Stromal cell of bone marrow (primary cell): ENCODE data around the gene NOX3.

Experiments
- DNase-seq: peaks from one replicate; pipeline ENCODE4 v3.0.0-alpha.2; 2012; ENCODE audit warnings: low read depth

The NOX3 gene

GRCh38 chr6:155399745-155400653 is 55.6 kb downstream of the NOX3 start:
- no peak for DNase-seq

- DNase-seq: no peak
Measured at GRCh38 chr6:155399062-155399744, 56.4 kb downstream of the NOX3 start.

DNA sequence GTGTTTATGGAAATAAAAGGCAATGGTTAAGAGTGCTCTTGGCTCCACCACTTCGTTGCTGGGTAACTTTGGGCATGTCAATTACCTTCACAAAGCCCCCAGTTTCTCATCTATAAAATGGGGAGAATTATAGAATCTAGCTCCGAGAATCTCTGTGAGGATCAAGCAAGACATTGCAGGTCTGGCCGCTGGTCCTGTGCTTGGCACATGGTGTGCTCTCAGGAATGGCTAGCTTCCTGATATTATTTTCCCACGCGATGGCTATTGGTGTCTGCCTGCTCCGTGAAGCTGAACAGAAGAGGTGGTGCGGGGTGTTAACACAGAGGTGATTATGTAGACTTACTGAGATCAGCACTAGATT is 57.0 kb downstream of the NOX3 start:
- no peak for DNase-seq

GRCh38 chr6:155398221-155398620 is 57.4 kb downstream of the NOX3 start:
- no peak for DNase-seq

- DNase-seq: no peak
Measured at GRCh38 chr6:155397172-155397705, 58.4 kb downstream of the NOX3 start.

DNA sequence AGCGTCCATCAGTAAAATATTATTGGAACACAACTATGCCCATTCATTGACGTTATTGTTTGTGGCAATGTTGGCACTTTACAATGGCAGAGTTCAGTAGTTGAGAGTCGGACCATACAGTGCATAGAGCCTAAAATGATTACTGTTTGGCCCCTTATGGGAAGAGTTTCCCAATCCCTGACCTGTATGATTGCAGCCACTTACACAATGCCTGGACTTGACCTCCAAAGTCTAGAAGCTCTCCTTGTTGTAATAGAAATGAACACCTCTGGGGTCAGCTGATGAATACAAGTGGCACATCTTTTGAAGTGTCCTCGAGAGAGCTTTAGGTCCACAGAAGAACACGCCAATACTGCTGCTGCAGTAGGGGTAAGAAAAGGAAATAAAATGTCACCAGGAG is 59.0 kb downstream of the NOX3 start:
- no peak for DNase-seq

GRCh38 chr6:155395339-155395738 is 60.3 kb downstream of the NOX3 start:
- DNase-seq: no peak

DNA sequence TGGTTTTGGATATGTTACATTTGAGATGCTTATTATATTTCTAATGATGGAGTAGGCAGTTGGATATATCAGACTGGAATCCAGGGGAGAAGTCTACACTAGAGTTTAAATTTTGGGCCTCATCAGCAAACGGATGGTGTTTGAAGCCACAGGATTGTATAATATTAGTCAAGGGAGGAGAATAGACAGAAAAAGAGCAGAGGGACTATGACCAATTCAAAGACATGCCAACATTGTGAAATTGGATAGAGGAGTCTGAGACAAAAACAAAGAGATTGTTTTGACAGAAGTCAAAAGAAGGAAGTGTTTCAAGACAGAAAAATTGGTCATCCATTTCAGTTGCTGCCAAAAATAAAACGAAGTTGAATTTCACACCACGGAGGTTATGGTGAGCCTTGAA is 66.5 kb downstream of the NOX3 start:
- peak; percentile 78 for DNase-seq

DNA sequence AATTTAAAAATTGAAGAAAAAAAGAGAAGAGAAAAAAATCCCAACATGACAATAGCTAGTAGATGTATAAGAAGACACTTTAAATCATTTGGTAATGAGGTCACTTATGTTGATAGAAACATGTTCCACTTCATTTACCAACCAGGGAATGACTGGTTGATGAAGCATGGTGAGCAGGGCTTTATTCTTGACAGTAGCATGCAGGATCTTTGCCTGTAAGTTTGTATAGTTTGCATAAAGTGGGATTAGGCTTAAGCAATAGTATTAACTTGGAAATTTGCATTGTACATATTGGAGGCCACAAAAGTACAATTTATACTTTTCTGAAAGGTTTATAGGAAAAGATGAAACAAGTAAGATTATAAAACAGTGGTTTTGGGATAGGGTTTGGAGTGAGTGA is 67.0 kb downstream of the NOX3 start:
- DNase-seq: no peak

GRCh38 chr6:155387481-155387880 is 68.2 kb downstream of the NOX3 start:
- peak; percentile 52 for DNase-seq

DNA sequence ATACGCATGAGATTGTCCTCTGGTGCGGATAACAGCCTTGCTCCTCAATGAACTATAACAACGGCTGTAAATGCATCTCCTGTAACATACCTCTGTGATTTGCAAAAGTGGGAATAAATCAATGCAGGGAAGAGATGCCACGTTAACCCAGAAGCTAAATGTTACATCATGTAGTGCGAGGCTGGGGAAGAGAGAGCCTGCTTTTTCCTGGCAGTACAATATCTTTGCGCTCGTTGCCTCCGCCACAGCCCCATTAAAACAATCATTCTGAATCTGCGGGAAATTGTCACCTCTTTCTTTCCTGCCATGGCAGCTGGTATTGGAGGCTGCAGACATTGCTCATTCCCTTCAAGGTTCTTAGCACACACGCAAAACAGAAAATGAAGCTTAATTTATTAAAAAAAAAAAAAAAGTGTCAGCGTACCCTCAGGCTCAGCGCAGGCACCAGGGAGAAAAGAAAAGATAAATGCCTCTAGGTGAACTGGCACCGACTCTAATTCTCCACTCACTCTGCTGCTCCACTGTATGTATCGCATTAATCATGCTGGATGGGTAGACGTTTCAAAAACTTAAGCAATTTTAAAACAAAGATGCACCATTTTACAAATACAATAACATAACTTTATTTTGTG is 71.2 kb downstream of the NOX3 start:
- no peak for DNase-seq

DNA sequence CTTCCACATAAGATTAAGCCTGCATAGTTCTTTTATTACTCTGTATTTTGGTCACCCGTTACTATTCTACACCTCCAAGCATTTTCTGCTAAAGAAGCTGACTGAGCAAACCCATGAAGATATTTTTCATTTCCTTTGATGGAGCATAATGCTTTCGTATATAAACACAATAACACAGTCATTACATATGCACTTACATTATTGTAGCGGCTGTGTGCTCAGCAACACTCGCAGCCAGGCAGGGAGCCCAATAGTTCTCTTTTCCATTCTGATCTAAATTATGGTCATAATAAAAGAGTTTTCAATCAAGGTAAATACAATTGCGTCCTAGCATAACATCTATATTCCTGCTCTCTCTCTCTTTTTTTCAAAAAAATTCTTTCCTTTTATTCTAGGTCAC is 71.7 kb downstream of the NOX3 start:
- no peak for DNase-seq

- DNase-seq: no peak
Measured at GRCh38 chr6:155382338-155382685, 73.3 kb downstream of the NOX3 start.

- no peak for DNase-seq
Measured at GRCh38 chr6:155381673-155382337, 73.8 kb downstream of the NOX3 start.

GRCh38 chr6:155380666-155381332 is 74.8 kb downstream of the NOX3 start:
- DNase-seq: no peak

GRCh38 chr6:155378724-155379123 is 76.9 kb downstream of the NOX3 start:
- DNase-seq: no peak

- no peak for DNase-seq
Measured at GRCh38 chr6:155378276-155378675, 77.4 kb downstream of the NOX3 start.

GRCh38 chr6:155377061-155377460 is 78.6 kb downstream of the NOX3 start:
- DNase-seq: peak; percentile 83

GRCh38 chr6:155375801-155376200 is 79.8 kb downstream of the NOX3 start:
- DNase-seq: no peak

- DNase-seq: no peak
Measured at GRCh38 chr6:155374681-155375080, 81.0 kb downstream of the NOX3 start.

DNA sequence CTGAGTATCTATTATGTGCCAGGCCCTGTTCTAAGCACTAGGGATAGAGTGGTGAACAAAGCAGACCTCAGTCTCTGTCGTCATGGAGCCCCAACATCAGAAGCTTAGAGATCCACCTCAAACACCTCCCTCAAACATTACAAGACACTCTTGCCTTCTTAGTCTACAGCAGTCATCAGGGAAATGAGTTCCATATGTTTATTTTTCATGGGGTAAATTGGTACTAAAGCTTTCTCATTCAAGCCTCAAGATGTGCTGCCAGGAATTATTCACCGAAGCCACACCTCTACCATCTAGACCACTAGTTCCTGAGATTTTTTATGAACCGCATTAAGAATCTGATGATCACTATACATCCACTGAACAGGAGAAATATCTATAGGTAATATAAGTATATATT is 82.4 kb downstream of the NOX3 start:
- DNase-seq: no peak

DNA sequence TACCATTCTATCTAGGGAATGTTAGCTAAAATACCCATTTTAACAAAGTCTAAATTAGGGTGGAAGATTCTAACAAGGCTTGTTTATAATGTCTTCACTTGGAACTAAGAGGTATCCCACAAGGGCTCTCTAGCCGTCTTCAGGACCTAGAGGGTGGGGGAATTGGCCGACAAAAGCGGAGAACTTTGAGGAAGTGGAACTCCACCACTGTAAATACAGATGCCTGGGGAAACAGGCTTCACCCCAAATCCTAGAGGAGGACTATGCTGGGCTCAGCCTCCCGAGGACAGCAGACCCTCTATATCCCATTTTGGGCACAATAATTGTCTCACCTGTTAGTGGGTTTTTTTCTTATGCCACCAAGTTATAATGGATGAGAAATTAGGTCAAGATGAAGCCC is 83.4 kb downstream of the NOX3 start:
- no peak for DNase-seq
